WI38 (cell line): ENCODE data around the gene SLC1A2.

Experiments used
- H3K4me3 ChIP-seq: 2 replicates; pipeline ENCODE4 v1.5.1; 2011; ENCODE audit warnings: low read depth, mild to moderate bottlenecking, control low read depth, low read length
- TF ChIP-seq, protein P1 (sequence below): IDR thresholded peaks from 2 replicates; pipeline ENCODE4 v1.5.1; 2012; ENCODE audit warnings: low read depth, mild to moderate bottlenecking, control low read depth, low read length

SLC1A2 gene

DNA sequence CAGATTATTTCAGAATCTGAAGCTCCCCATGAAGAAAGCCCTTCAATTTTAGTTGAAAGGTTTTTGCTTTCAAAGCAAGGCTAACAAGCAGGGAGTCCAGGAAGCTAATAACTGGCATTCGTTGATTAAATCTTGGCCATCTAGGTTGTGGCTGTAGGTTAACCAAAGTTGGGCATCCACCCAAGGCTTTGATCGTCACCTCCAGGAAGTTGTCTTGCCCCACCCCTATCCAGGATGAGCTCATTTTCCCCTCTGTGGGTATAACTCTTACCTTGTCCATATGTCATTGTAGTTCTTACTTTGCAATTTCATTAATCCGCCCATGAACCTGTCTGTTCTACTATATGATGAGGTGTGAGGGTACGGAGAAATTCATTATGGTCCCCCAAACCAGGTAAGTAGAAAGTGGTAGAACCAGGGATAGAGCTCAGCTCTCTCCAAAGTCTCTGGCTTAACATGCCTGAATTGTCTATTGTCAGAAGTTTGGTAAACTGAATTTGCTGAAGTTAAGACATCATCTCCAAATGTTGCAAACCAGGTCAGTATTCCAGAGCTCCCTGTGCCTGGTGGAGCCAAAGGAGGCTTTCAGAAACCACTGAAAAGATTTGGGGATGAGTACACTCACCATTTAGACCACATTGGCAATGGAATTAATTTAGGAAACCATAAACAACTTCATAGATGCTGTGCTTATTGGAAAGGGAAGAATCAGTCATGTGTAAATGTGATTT, 183.3 kb downstream of the SLC1A2 start:
- TF ChIP-seq, protein P1, sequence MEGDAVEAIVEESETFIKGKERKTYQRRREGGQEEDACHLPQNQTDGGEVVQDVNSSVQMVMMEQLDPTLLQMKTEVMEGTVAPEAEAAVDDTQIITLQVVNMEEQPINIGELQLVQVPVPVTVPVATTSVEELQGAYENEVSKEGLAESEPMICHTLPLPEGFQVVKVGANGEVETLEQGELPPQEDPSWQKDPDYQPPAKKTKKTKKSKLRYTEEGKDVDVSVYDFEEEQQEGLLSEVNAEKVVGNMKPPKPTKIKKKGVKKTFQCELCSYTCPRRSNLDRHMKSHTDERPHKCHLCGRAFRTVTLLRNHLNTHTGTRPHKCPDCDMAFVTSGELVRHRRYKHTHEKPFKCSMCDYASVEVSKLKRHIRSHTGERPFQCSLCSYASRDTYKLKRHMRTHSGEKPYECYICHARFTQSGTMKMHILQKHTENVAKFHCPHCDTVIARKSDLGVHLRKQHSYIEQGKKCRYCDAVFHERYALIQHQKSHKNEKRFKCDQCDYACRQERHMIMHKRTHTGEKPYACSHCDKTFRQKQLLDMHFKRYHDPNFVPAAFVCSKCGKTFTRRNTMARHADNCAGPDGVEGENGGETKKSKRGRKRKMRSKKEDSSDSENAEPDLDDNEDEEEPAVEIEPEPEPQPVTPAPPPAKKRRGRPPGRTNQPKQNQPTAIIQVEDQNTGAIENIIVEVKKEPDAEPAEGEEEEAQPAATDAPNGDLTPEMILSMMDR: no peak
- no peak overlapping the region for H3K4me3 ChIP-seq

DNA sequence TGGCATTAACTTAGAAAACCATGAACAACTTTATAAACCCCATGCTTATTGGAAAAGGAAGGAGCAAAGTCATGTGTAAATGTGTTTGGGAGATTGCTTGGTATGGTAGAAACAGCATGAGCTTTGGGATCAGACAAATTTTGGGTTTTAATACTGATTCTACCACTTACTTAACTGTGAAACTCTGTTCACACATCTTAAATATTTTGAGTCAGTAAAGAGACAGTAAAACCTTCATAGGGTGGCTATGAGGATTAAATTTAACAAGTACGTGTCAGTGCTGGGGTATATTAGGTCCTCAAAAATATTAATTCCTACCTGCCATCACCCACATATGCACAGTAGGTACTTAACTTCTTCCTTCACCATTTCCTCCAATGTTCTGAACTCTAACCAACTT, 183.9 kb downstream of the SLC1A2 start:
- TF ChIP-seq, protein P1: no peak
- no peak overlapping the region for H3K4me3 ChIP-seq

DNA sequence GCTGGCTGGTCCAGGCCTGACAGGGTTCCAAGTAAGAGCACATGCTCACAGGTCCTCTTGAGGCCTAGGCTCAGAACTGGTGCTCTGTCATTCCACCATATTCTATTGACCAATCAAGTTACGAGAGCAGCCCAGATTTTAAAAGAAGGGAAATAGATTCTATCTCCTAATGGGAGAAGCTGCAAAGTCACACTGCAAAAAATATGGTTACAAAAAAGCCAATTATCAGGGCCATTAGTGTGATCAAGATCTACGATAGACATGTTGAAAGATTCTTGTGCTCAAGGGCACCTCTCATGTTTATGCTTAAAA, 184.2 kb downstream of the SLC1A2 start:
- TF ChIP-seq, protein P1: no peak
- H3K4me3 ChIP-seq: no peak overlapping the region

DNA sequence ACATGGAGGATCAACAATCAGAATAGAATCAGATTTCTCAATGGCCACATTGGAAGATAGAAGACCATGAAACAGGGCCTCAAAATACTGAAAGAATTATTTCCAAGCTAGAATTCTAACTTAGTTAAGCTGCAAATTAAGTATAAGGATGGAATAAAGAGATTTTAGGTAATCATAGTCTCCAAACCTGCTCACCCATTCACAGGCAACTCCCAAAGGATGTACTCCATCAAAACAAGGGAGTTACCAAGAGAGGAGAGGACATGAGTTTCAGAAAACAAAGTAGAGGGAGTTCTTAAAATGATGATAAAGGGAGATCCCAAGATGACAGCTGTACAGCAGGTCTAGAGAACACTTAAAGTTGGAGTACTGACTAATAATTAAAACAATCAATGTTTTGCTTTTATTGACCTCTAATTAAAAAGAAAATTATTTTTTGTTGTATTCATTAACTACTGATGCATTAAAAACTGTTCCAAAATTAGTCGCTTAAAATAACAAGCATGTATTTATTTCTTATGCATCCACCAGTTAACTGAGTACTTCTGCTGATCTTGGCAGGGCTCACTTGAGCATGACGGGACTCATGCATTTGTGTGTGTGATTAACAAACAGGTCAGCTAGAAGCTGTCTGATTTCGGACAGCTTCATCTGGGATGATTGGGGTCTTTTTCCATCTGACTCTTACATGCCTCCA, 184.8 kb downstream of the SLC1A2 start:
- TF ChIP-seq, protein P1: no peak
- no peak overlapping the region for H3K4me3 ChIP-seq

DNA sequence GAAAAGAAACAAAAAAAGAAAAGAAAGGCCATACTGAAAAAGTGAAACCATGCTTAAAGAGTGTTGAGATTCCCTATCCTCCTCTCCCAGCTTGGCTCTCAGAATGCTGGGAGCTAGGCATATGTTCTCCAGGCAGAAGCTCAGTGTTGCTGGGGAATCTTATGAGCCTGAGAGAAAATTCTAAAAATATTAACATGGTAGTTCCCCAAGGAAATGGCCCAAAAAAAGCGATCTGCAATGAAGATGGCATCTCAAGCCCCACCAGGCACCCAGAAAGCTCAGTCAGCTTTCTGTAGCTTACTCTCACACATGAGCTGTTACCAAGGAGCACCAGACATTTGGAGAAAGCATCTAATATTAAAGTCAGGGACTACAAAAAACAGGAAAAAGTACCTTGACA, 185.8 kb downstream of the SLC1A2 start:
- H3K4me3 ChIP-seq: no peak overlapping the region
- TF ChIP-seq, protein P1: no peak

DNA sequence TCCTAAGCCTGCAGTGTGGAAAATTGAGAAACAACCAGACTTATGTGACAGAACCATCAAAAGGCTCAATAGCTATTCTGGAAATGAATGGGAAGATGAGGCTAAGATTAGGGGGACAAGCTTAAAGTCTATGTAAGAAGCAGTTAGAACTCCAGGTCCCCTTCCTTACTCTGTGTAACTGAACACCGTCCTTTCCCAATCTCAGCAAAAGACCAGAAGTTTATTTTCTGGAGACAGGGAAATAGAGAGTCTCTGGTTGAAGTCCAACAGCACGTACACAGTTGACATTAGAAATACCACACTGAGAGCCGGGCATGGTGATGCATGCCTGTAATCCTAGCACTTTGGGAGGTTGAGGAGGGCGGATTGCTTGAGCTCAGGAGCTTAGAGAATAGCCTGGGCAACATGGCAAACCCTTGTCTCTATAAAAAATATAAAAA, 186.4 kb downstream of the SLC1A2 start:
- H3K4me3 ChIP-seq: no peak overlapping the region
- TF ChIP-seq, protein P1: no peak
